T1000 (cell line): ENCODE results near the gene HARBI1.

ENCODE experiments used
- DNase-seq: peaks from one replicate; lab custom pipeline; 2025; ENCODE audit warnings: mixed read lengths; lab: John Stamatoyannopoulos, UW

The HARBI1 gene

GRCh38 chr11:46554213-46555147 lies 62.5 kb downstream of the HARBI1 start:
- no peak for DNase-seq

- DNase-seq, result no peak
These were observed 63.2 kb downstream of the HARBI1 start for GRCh38 chr11:46553814-46554212.
